T-helper 1 cell treated with Interleukin-12 subunit alpha and Interleukin-12 subunit beta and Interleukin-4 antibody, amounts not matched to agents 30 μg/mL and 1 μg/mL, for 36 hours (primary cell): ENCODE data around the gene TAB3.

ENCODE experiments used
- H3K27ac Mint-ChIP-seq: one replicate; pipeline ENCODE4 v1.8.0; 2021; ENCODE audit warnings: mild to moderate bottlenecking, mixed read lengths
- H3K27me3 Mint-ChIP-seq: one replicate; pipeline ENCODE4 v1.8.0; 2021; ENCODE audit warnings: low read depth, mixed read lengths
- H3K36me3 Mint-ChIP-seq: one replicate; pipeline ENCODE4 v1.8.0; 2021; ENCODE audit warnings: low read depth, mixed read lengths
- H3K4me1 Mint-ChIP-seq: one replicate; pipeline ENCODE4 v1.8.0; 2021; ENCODE audit warnings: low read depth, mixed read lengths
- H3K4me3 Mint-ChIP-seq: one replicate; pipeline ENCODE4 v1.8.0; 2021; ENCODE audit warnings: mild to moderate bottlenecking, moderate library complexity, mixed read lengths
- H3K9me3 Mint-ChIP-seq: one replicate; pipeline ENCODE4 v1.8.0; 2021; ENCODE audit warnings: mixed read lengths

Gene TAB3

GRCh38 chrX:30787012-30787411, 102.0 kb downstream of the TAB3 start:
- Mint-ChIP-seq H3K9me3 (peaks cover 5% of the 10 kb centered on the region), H3K36me3 (no peaks in the 10 kb centered on the region), H3K4me3 (no peak overlapping the region), H3K27me3 (no peaks in the 10 kb centered on the region), H3K27ac (no peak overlapping the region), H3K4me1 (no peaks in the 10 kb centered on the region)

GRCh38 chrX:30786374-30786773, 102.7 kb downstream of the TAB3 start:
- Mint-ChIP-seq H3K4me1 (peaks cover 2% of the 10 kb centered on the region), H3K27ac (no peak overlapping the region), H3K27me3 (no peaks in the 10 kb centered on the region), H3K36me3 (no peaks in the 10 kb centered on the region), H3K9me3 (peaks cover 5% of the 10 kb centered on the region), H3K4me3 (no peak overlapping the region)

DNA sequence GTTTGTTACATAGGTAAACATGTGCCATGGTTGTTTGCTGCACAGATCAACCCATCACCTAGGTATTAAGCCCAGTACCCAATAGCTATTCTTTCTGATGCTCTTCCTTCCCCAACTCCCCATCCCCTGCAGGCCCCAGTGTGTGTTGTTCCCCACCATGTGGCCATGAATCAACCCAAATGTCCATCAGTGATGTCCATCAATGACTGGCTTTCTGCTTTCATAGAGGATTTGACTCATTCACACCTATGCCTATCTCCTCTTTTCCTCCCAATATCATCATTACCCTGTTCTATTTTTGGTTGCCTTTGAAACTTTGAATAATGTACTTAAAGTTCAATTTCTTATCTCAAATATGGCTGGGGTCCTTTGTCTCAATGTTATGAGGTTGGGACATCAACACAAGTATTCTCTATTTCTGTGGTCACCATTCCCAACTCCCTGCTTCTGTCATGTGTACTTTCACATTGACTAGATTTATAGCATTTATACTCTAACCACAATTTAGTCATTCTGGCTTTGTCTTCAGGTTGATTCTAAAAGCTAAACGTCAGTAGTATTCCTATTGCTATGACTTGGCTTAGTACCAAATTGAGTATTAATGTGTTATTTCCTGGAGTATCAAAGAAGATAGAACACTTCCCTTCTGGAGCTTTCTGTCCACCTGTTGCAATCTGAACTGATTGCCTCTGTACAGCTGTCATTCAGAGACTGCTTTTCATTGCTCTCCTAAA, 107.2 kb downstream of the TAB3 start:
- peaks cover 2% of the 10 kb centered on the region for H3K4me1 Mint-ChIP-seq
- H3K9me3 Mint-ChIP-seq: no peaks in the 10 kb centered on the region
- H3K27ac Mint-ChIP-seq: no peak overlapping the region
- no peak overlapping the region for H3K4me3 Mint-ChIP-seq
- no peaks in the 10 kb centered on the region for H3K36me3 Mint-ChIP-seq
- H3K27me3 Mint-ChIP-seq: no peaks in the 10 kb centered on the region

- Mint-ChIP-seq H3K4me3 (no peak overlapping the region), H3K9me3 (no peaks in the 10 kb centered on the region), H3K27me3 (no peaks in the 10 kb centered on the region), H3K4me1 (peaks cover 2% of the 10 kb centered on the region), H3K27ac (no peak overlapping the region), H3K36me3 (no peaks in the 10 kb centered on the region)
Observed at GRCh38 chrX:30779453-30780030, 109.5 kb downstream of the TAB3 start.

- Mint-ChIP-seq H3K4me1 (peaks cover 2% of the 10 kb centered on the region), H3K27me3 (no peaks in the 10 kb centered on the region), H3K36me3 (no peaks in the 10 kb centered on the region), H3K27ac (no peak overlapping the region), H3K4me3 (no peak overlapping the region), H3K9me3 (no peaks in the 10 kb centered on the region)
Observed at GRCh38 chrX:30777575-30777974, 111.5 kb downstream of the TAB3 start.
